ENCODE data around the gene TMED10. TPM values are rescaled to one million over a fixed set of nuclear protein-coding genes. Genes with fewer than 3 reads are reported as not detected.

TMED10 gene
- total RNA-seq, 1 donor from 2014 or later: 237 TPM

DNA sequence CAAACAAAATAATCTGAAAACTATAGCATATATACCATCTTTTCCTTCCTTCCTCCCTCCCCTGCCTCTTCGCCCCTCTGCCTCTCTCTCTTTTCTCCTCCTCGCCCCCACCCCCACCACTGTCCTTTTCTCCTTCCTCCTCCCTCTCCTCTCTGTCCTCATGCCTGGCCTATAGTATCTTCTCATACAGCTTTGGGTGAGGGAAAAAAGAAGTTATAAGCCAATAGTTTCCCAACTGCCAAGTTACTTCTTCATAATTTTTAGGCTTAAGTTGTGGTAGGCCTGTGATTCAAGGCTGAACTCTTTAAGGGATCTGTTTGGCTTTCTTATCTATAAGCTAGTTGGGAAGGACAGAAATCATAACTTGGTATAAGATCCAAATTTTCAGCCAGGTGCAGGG is 9.1 kb downstream of the TMED10 start:
- Mint-ChIP-seq H3K27ac (no peak overlapping the region), H3K27me3 (ENCODE audit: low read depth) (no peaks in the 10 kb centered on the region), H3K4me1 (peaks cover 20% of the 10 kb centered on the region)

DNA sequence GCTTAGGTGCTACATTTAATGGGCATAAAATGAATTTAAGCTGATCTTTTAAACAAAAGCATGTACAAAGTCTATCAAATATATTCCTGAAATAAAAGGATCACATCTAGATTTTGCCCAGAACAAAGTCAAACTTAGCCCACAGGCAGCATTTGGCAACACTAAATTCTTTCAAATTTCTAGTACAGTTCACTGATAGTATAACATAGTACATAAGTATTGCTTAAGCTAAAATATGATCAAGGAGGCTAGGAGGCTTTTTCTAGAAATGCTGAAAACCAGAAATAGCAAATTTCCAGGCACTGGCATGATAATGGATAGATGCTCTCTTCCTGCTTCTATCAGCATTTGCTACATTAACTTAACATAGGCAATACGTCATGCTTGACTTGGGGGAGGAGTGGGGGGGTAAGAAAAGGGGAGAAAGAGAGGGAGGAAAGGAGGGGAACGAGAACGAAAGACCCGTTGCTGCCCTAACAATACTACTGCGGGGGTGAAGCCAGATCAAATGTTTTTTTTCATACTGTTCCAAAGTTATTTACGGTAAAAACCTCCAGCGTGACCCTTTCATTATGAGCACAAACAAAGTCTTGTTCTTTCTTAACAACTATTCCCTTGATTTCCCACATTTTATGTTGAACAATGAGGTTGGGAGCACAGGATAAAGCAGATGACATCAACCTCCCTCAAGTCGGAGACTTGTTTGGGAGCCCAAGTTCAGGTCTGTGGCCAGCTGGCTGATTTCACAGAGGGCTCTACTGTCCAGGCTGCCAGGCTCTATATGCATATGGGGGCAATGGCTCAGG is 10.6 kb downstream of the TMED10 start:
- peaks cover 22% of the 10 kb centered on the region for H3K4me1 Mint-ChIP-seq
- no peak overlapping the region for H3K4me3 Mint-ChIP-seq
- H3K27me3 Mint-ChIP-seq (ENCODE audit: low read depth): no peaks in the 10 kb centered on the region
- TF ChIP-seq, protein P1, sequence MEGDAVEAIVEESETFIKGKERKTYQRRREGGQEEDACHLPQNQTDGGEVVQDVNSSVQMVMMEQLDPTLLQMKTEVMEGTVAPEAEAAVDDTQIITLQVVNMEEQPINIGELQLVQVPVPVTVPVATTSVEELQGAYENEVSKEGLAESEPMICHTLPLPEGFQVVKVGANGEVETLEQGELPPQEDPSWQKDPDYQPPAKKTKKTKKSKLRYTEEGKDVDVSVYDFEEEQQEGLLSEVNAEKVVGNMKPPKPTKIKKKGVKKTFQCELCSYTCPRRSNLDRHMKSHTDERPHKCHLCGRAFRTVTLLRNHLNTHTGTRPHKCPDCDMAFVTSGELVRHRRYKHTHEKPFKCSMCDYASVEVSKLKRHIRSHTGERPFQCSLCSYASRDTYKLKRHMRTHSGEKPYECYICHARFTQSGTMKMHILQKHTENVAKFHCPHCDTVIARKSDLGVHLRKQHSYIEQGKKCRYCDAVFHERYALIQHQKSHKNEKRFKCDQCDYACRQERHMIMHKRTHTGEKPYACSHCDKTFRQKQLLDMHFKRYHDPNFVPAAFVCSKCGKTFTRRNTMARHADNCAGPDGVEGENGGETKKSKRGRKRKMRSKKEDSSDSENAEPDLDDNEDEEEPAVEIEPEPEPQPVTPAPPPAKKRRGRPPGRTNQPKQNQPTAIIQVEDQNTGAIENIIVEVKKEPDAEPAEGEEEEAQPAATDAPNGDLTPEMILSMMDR (IDR thresholded peaks at IDR 0.05; ENCODE audit: unreplicated experiment): no peak
- no peaks in the 10 kb centered on the region for H3K9me3 Mint-ChIP-seq
- H3K36me3 Mint-ChIP-seq: no peaks in the 10 kb centered on the region
- peak overlapping the region; percentile 52 for H3K27ac Mint-ChIP-seq
- DNase-seq (ENCODE audit: low spot score in 2 of 2, unreplicated experiment in 2 of 2): no peak

More for the DNA sequence above, 9.1 kb downstream of the TMED10 start:
- Mint-ChIP-seq H3K9me3 (no peaks in the 10 kb centered on the region), H3K4me3 (no peak overlapping the region), H3K36me3 (no peaks in the 10 kb centered on the region)
- TF ChIP-seq, protein P1 (IDR thresholded peaks at IDR 0.05; ENCODE audit: unreplicated experiment): no peak
- no peak for DNase-seq (ENCODE audit: low spot score in 2 of 2, unreplicated experiment in 2 of 2)

DNA sequence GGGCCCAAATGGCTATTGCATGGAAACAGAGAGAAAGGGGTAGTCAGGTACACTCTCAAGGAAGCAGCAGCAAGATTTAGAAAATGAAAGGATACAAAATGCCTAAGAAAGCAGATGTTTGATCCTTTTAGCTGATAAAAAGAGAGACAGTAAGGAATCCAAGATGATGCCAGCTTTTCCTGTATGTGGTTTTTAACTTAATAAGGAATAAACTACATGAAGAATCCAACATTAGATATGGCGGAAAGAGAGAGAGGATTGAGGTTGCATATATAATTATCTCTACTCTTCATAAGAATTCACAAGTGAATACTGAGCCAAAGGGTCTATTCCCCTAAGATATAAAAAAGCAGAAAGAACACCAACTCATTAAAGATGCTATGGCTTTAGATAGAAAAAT is 11.6 kb downstream of the TMED10 start:
- Mint-ChIP-seq H3K9me3 (no peaks in the 10 kb centered on the region), H3K4me3 (no peak overlapping the region), H3K27me3 (ENCODE audit: low read depth) (no peaks in the 10 kb centered on the region), H3K36me3 (no peaks in the 10 kb centered on the region), H3K4me1 (peaks cover 24% of the 10 kb centered on the region), H3K27ac (no peak overlapping the region)
- TF ChIP-seq, protein P1 (IDR thresholded peaks at IDR 0.05; ENCODE audit: unreplicated experiment): no peak
- no peak for DNase-seq (ENCODE audit: low spot score in 2 of 2, unreplicated experiment in 2 of 2)

DNA sequence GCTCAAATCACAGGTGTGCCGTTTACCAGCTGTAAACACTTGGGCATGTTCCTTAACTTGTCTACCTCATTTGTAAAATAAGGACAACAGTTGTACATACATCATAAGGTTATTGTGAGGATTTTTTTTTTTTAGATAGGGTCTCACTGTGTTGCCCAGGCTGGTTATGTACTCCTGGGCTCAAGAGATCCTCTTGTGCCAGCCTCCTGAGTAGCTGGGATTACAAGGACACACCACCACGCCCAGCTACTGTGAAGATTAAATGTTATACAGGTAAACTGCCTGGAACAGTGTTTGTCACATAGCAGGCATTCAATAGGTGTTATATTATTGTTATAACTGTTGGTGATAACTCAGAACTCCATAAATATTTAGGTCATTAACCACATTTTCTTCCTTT is 12.7 kb downstream of the TMED10 start:
- no peaks in the 10 kb centered on the region for H3K9me3 Mint-ChIP-seq
- DNase-seq (ENCODE audit: low spot score in 2 of 2, unreplicated experiment in 2 of 2): no peak
- peaks cover 27% of the 10 kb centered on the region for H3K4me1 Mint-ChIP-seq
- TF ChIP-seq, protein P1 (IDR thresholded peaks at IDR 0.05; ENCODE audit: unreplicated experiment): no peak
- H3K27me3 Mint-ChIP-seq (ENCODE audit: low read depth): no peaks in the 10 kb centered on the region
- no peak overlapping the region for H3K4me3 Mint-ChIP-seq
- H3K36me3 Mint-ChIP-seq: peaks cover 2% of the 10 kb centered on the region
- no peak overlapping the region for H3K27ac Mint-ChIP-seq

DNA sequence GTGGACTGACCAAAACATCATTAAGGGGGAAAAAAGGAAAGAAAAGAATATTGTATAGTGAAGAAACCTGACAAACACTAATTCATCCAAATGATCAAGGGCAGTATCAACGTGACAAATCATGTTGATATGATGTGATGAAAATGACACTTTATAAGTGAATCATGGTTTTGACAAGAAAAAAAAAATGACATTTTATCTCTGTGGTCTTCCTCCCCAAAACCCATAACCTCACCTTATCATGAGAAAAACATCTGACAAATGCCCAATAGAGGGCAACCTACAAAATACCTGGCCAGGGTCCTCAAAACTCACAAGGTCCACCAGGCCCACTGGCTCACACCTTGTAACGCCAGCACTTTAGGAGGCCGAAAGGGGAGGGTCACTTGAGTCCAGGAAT is 13.8 kb downstream of the TMED10 start:
- Mint-ChIP-seq H3K36me3 (peaks cover 2% of the 10 kb centered on the region), H3K9me3 (no peaks in the 10 kb centered on the region), H3K27ac (no peak overlapping the region), H3K4me3 (no peak overlapping the region), H3K27me3 (ENCODE audit: low read depth) (no peaks in the 10 kb centered on the region), H3K4me1 (peaks cover 23% of the 10 kb centered on the region)
- no peak for DNase-seq (ENCODE audit: low spot score in 2 of 2, unreplicated experiment in 2 of 2)
- TF ChIP-seq, protein P1 (IDR thresholded peaks at IDR 0.05; ENCODE audit: unreplicated experiment): no peak
